Activated naive CD4-positive, alpha-beta T cell treated with anti-CD3 and anti-CD28 coated beads, Interleukin-2, amount 50 U/mL, for 16 hours (primary cell): ENCODE data around the gene GPRIN3.
A peak's percentile ranks its signal among the peaks of the same experiment; 100 is the strongest.

Experiments
- DNase-seq: peaks from one replicate; pipeline ENCODE4 v3.0.0-alpha.2; 2020

GPRIN3 gene

GRCh38 chr4:89253311-89253710, 54.3 kb downstream of the GPRIN3 start:
- DNase-seq, result no peak

GRCh38 chr4:89251396-89251795, 56.2 kb downstream of the GPRIN3 start:
- DNase-seq, result no peak

DNA sequence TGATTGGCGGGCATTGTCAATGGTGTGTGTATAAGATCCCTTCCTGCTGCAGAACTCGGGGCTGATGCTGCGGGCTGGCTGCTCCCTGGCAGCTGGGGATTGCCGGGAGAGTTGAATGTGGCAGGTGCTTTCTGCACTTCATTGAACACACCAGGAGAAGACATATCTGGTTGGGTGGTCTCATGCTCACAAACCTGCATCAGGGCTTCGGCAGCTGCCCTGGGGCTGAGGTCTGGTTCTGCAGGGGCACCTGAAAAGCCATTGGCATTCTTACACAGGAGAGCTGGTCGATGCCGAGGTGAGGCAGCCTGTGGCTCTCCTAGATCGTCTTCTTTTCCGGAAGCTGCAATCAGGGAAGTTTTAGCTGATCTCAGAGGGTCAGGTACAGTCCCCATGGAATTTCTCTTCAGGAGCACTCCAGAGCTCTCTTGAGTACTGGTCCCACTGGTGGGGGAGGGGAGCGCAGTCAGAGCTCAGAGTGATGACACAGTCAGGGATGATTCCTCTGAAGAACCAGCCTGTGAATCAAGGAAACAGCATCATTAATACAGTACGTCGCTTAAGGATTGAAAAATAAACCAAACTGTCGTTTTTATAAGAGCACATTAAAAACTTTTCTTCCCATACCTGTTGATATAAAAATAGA, 57.8 kb downstream of the GPRIN3 start:
- DNase-seq, result no peak

DNA sequence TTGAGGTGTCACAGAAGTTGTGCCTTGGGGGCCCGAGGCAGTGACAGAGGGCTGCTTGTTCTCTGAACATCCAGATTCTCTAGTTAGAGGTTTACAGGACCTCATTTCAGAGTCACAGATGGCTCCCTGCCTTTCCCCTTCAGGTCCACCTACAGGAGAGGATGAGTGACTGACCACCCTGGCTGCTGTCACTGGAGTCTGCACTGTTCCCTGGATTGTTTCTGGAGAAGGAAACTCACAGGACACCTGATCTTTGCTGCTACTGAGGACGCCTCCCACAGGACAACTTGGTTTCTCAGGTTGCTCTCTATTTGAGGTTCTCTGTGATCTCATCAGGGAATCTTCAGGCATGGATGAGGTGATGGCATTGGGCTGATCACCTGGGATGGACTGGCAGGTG, 58.3 kb downstream of the GPRIN3 start:
- no peak for DNase-seq

- no peak for DNase-seq
These were observed 58.7 kb downstream of the GPRIN3 start for GRCh38 chr4:89248879-89249281.

GRCh38 chr4:89247951-89248350, 59.6 kb downstream of the GPRIN3 start:
- DNase-seq, result no peak

DNA sequence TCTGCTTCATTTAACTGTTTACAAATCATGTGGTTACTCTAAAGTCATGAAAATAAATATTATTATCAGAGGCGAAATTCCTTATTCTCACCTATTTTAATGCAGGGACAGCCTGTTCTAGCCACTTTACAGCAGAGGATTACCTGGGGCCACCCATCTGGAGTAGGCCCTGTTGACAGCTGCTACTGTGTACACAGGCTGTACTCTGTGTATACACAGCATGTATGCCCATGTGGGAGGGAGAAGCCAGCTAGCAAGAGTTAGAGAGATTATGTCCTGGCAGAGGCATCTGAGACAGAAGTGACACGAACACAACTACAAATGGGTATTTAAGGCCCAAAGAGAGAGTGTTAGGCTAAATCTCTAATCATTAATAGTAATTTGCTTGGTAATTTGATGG, 62.1 kb downstream of the GPRIN3 start:
- DNase-seq, result no peak

DNA sequence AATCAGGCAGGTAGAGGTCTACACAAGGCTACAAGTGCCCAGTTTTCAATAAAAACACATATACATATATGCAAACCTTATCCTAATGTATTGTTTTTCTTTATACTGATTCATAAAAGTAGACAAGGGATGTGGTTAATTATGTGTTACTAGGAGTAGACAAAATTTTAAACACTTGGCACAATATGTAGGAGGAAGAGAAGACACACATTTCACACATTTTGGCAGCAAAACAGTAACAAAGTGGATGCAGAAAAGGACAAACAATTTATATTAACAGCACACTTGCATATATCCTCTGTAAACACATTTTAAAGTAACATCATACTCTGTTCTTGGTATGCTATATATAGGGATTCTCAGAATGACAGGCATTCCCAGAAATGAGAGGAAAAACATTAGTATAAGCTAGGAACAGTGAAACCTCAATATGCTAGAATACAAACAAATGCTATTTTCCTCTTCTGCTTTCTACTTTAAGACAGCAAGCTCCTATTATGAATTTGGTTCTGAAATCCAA, 63.8 kb downstream of the GPRIN3 start:
- DNase-seq, result no peak

GRCh38 chr4:89242864-89243732, 64.5 kb downstream of the GPRIN3 start:
- no peak for DNase-seq

- DNase-seq, result no peak
These were observed 65.4 kb downstream of the GPRIN3 start for GRCh38 chr4:89242216-89242615.

DNA sequence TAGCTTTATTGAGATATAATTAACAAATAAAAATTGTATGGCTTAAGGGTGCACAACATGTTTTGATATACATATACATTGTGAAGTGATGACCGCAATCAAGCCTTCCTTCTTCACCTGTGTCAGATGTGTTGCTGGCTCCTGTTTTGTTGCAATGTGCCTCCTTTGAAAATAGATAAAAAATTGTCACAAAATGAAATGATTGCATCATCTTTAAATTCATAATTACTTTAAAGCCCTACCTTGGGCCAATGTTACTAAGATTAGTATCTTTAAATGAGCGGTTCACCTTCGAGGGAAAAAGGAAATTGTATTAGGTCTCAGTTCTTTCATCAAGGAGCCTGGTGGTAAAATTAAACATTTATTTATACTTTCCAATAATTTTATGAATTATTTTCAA, 77.3 kb downstream of the GPRIN3 start:
- DNase-seq, result no peak

DNA sequence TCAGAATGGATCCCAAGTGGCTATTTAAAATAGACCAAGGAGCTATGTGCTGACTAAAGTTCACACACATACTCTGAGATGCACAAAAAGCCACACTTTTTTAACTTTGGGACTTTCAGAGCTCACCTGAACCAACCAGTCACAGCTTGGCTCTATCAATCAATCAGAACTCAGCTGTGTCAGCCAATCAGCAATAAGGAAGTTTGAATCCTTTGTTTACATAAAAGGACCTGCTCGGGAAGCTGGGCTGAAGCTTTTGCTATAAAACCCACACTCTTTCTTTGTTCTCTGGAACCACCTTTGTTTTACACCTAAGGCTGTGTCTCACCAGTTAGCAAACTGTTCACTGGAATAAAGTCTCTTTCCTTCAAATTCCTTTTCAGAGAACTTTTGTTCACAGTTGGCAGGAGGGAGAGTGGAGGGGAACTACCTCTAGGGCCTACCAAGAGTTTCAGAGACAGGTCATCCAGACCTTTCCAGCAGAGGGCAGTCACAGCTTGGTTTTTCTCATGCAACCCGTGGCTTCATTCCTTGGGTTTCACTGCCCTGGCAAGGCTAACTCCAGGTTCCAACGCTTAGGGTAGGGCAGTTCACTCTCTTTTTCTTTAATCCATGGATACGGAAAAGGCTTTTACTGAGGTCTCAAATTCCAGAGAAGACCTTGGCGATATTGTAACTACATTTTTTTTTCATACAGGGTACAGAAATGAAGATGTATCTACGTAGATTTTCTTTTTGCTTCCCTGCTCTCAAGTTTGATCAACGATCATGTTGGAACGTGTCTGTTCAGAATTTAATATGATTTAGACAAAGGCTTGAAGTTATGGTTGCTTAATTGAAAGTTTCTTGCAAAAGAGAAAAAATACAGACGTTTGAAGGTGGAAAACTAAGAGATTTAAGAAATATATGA, 80.7 kb downstream of the GPRIN3 start:
- peak; percentile 70 for DNase-seq

GRCh38 chr4:89222170-89222569, 85.4 kb downstream of the GPRIN3 start:
- no peak for DNase-seq

DNA sequence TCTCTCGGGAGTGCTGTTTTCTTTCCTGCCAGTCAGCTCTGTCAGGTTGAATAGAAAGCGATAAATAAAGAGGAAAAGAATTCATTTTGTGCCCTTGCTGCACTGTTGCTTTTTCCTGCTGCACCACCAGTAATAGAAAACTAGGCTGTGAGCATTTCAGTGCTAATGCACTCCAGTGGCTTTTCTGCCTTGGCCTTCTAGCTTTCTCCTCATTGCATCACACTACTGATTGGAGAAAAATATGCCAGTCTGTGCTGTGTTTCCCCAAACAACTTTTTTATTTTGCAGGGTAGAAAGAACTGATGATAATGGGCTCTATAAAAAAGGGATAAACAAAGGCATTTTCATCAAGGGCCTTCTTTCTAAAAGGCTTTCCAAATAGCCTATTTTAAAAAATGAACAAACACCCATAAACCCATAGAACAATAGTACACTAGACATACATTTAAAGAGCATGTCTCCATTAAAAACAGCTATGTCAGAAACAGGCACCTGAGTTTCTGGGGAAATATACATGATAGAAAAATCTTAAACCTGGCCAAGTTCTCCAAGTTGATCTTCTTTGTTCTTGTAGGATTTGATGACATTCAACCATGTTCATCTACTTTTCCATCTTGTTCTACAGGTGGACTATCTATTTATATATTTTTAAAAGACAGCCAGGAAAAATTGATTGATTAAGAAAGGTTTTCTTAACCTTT, 86.3 kb downstream of the GPRIN3 start:
- no peak for DNase-seq

- no peak for DNase-seq
These were observed 89.0 kb downstream of the GPRIN3 start for GRCh38 chr4:89218587-89218986.

GRCh38 chr4:89217604-89218003, 90.0 kb downstream of the GPRIN3 start:
- DNase-seq, result no peak

DNA sequence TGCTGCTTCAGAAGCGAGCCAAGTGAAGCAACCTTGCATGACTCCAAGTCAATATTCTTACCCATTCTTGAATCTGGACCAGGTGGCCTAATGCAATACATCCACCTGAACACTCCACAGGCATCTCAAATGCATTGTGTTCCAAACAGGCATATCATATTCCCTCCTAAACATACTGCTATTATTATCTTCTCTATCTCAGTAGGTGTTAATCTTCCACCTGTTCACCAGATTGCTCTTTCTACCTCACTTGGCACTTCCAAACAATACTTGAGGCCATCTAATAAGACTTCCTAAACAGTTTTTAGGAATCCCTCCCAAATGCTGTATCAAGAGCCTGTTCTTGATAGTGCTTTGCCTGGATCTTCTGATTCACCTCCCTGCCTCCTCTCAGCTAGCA, 90.7 kb downstream of the GPRIN3 start:
- DNase-seq, result no peak

DNA sequence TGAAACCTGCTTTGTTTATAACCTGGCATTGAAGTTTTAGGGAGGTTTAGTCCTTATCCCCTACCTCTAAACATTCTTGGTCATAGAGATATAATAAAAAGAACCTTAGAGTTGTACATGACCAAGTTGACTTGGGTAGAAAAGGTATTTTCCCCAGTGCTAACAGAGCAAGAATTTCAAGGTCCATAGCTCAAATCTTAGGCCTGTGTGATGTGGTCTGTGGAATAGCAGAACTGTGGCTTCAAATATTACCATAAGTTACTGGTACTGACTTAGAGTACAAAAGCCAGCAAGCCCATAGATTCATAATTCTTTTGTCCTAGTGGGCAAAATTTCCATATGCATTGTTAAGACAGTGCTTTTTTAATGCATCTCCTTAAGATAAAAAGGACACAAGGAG, 91.2 kb downstream of the GPRIN3 start:
- DNase-seq, result no peak

GRCh38 chr4:89215736-89216135, 91.9 kb downstream of the GPRIN3 start:
- no peak for DNase-seq

DNA sequence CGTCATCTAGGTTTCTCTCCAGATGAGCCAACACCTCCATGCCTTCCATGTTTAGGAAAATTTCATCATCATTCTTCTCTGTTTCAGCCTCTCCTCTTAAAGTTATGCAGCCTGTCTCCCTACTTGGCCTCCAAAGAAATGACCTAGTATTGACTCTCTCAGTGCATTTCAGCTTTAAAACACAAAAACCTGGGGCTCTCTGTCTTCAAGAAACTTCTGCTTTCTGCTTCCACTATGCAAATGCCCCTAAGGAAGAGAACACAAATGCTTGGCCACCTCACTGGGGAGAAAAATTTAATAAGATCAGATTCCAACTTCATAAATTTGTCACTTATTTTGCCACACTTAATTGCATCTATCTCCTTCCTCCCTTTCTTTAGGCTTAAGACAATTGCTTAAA, 93.3 kb downstream of the GPRIN3 start:
- DNase-seq, result no peak

DNA sequence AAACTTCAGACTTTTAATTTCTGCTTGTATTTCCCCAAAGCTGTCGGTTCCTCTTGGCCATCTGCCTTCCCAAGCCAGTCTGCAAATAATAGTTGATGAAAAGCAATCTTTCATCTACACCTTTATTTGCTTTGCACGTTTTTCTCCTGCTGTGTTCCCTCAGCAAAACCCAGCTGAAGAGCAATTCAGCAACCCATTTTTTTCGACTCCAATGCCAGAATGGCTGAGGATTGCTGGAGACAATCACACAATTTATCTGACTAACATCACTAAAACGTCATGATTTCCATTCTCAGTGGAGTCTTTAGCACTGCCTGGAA, 94.3 kb downstream of the GPRIN3 start:
- no peak for DNase-seq

DNA sequence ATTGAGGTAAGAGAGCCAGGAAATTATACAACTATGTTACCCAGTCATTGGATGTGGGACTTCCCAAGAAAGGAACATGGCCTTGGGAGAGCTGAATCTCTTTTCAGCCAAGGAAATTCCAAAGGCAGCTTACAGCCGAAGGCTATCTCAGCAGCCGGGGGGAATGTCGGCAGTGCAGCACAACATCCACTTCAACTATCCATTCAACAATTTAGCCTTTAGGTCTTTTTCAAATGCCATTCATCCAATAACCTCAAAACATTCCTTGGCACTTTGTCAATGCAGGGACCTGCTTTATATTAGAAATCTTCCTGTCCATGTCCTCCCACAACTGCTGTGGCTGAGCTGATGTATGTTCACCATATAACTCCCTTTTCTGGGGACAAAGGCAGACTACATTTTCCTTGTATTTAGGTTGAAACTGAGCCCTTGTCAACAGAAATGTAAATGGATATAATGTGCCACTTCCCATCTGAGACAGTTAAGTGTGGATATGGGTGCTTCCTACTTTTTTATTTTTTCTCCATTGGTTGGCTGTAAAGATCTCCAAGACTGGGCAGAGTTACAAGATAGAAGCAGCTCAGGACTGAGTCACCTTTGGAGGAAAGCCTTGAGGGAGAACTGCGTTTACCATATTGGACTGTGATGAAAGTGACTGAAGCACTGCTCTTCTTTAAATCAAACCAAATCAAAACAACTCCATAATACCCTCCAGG, 94.8 kb downstream of the GPRIN3 start:
- no peak for DNase-seq
